K562 (cell line): Measurements from ENCODE around the gene TRIM31. TPM values are rescaled to one million over a fixed set of nuclear protein-coding genes. Genes with fewer than 3 reads are reported as not detected.
A peak's percentile ranks its signal among the peaks of the same experiment; 100 is the strongest.

Experiments used
- ATAC-seq: fragments of 200-7000 bp; cut with Tn5 transposase; 3 replicates; pipeline ENCODE4 v1.9.1; 2020; ENCODE audit warnings: moderate library complexity
- BruUV-seq: library from RNA; stranded (reverse); fragments of 400-500 nt; replicated peaks from 2 replicates; lab custom pipeline; 2021; lab: Mats Ljungman, UMichigan
- CTCF ChIA-PET: fragments of 300-600 bp; formaldehyde crosslinking; extraction: SDS; loops from one replicate; lab custom pipeline; 2021; ENCODE audit warnings: low intra/inter-chr PET ratio; lab: Yijun Ruan, JAX
- POLR2A ChIA-PET: fragments of 300-600, 350-650 bp; sonication (Branson Sonifier 250); formaldehyde crosslinking; extraction: SDS; loops from one replicate; lab custom pipeline; 2021; ENCODE audit warnings: antibody characterized with exemption, inconsistent platforms; lab: Yijun Ruan, JAX
- DNase-seq, 4 experiments: peaks; one replicate each; pipeline versions ENCODE4 v3.0.0 to v3.0.0-alpha.2; 2011 to 2018; ENCODE audit warnings: low spot score in 3 of 4, mixed read lengths in 3 of 4; ENCODE audit errors: extremely low read depth in 1 of 4
- FAIRE-seq: peaks from 2 replicates; lab custom pipeline; 2011; peaks lifted over from hg19 to GRCh38; lab: Jason Lieb, UNC
- H2AFZ ChIP-seq: 2 replicates; pipeline ENCODE4 v1.6.0; 2011; ENCODE audit warnings: low read depth, low read length, control low read depth, inconsistent platforms
- H3K27ac ChIP-seq: fragments of 200-600 bp; 3 replicates; pipeline ENCODE4 v1.8.0; 2011; ENCODE audit warnings: low read depth, mild to moderate bottlenecking, control low read depth, inconsistent platforms, low read length, moderate library complexity, mixed read lengths; ENCODE audit errors: extremely low read depth
- H3K27me3 ChIP-seq, 2 experiments: fragments of 300-600 bp in 1 of 2; 2 replicates in 1 of 2; 3 replicates in 1 of 2; pipeline versions ENCODE4 v1.6.0 to v1.8.0; 2011; ENCODE audit warnings: inconsistent platforms in 2 of 2, low read length in 2 of 2, mild to moderate bottlenecking in 1 of 2, mixed read lengths in 1 of 2, moderate library complexity in 1 of 2; ENCODE audit not compliant: control insufficient read depth in 2 of 2, insufficient read depth in 2 of 2
- H3K36me3 ChIP-seq: fragments of 300-600 bp; 3 replicates; pipeline ENCODE4 v1.8.0; 2011; ENCODE audit warnings: mild to moderate bottlenecking, low read length, inconsistent platforms; ENCODE audit not compliant: control insufficient read depth, insufficient read depth
- H3K4me1 ChIP-seq, 2 experiments: fragments of 200-600 bp in 1 of 2; replicated peaks in 1 of 2; 2 replicates in 1 of 2; 3 replicates in 1 of 2; pipeline versions ENCODE4 v1.5.1 to v1.8.0; 2011; ENCODE audit warnings: inconsistent platforms in 2 of 2, low read length in 2 of 2, mild to moderate bottlenecking in 1 of 2, mixed read lengths in 1 of 2, moderate library complexity in 1 of 2; ENCODE audit not compliant: control insufficient read depth in 2 of 2, insufficient read depth in 2 of 2
- H3K4me2 ChIP-seq: 2 replicates; pipeline ENCODE4 v1.6.1; 2011; ENCODE audit warnings: low read length, control low read depth, inconsistent platforms, mixed read lengths; ENCODE audit not compliant: insufficient read depth
- H3K4me3 ChIP-seq: fragments of 200-600 bp; sonication (generic), shearing (Covaris generic); 2 replicates; pipeline ENCODE4 v1.5.1; 2016; ENCODE audit warnings: control low read depth, inconsistent platforms
- H3K79me2 ChIP-seq: fragments of 200-600 bp; 3 replicates; pipeline ENCODE4 v1.8.0; 2011; ENCODE audit warnings: low read length, inconsistent platforms; ENCODE audit not compliant: control insufficient read depth, insufficient read depth
- H3K9ac ChIP-seq, 2 experiments: 2 replicates each; pipeline versions ENCODE4 v1.6.0 to v1.6.1; 2011; ENCODE audit warnings: low read depth in 2 of 2, low read length in 2 of 2, control low read depth in 1 of 2, inconsistent platforms in 1 of 2, mild to moderate bottlenecking in 1 of 2, mixed read lengths in 1 of 2; ENCODE audit not compliant: insufficient read depth in 1 of 2
- H3K9me1 ChIP-seq: one replicate; pipeline ENCODE4 v1.6.0; 2011; ENCODE audit warnings: inconsistent platforms, mild to moderate bottlenecking, low read length, moderate library complexity; ENCODE audit not compliant: control insufficient read depth, insufficient read depth
- H3K9me3 ChIP-seq: replicated peaks from 2 replicates; pipeline ENCODE4 v1.5.1; 2011; ENCODE audit warnings: low read depth, low read length, inconsistent platforms; ENCODE audit not compliant: control insufficient read depth, insufficient read depth
- H4K20me1 ChIP-seq: replicated peaks from 2 replicates; pipeline ENCODE4 v1.6.1; 2011; ENCODE audit warnings: low read length, inconsistent platforms, mixed read lengths; ENCODE audit not compliant: control insufficient read depth, insufficient read depth
- ARID1B ChIP-seq: fragments of 450-650 bp; IDR thresholded peaks from 2 replicates; pipeline ENCODE4 v1.6.1; 2016; ENCODE audit warnings: antibody characterized with exemption, mild to moderate bottlenecking, inconsistent platforms
- BRCA1 ChIP-seq, 2 experiments: fragments of 450-650 bp in 1 of 2; sonication (generic) in 1 of 2; formaldehyde crosslinking in 1 of 2; IDR thresholded peaks; 2 replicates each; pipeline versions ENCODE4 v1.5.0 to v1.6.1; 2017 to 2020; ENCODE audit warnings: mild to moderate bottlenecking in 1 of 2, missing genetic modification reagents in 1 of 2
- CREM ChIP-seq: IDR thresholded peaks from 2 replicates; pipeline ENCODE4 v1.6.1; 2014; ENCODE audit warnings: antibody characterized with exemption, low read depth
- IRF2 ChIP-seq: sonication (generic); formaldehyde crosslinking; IDR thresholded peaks from 2 replicates; pipeline ENCODE4 v1.8.1; 2022; ENCODE audit warnings: mild to moderate bottlenecking, missing genetic modification reagents
- NFATC3 ChIP-seq: fragments of 450-650 bp; IDR thresholded peaks from 2 replicates; pipeline ENCODE4 v1.6.1; 2017; ENCODE audit warnings: mild to moderate bottlenecking
- PHTF2 ChIP-seq: fragments of 250-450 bp; sonication (Bioruptor Pico); IDR thresholded peaks from 2 replicates; pipeline ENCODE4 v1.5.0; 2021; ENCODE audit warnings: mild to moderate bottlenecking
- SIN3B ChIP-seq: fragments of 450-650 bp; IDR thresholded peaks from 2 replicates; pipeline ENCODE4 v1.6.1; 2017; ENCODE audit warnings: low read depth, mild to moderate bottlenecking, moderate library complexity
- TFAM ChIP-seq: fragments of 250-450 bp; sonication (Bioruptor Pico); conservative IDR thresholded peaks from 2 replicates; pipeline ENCODE4 v1.5.0; 2021; ENCODE audit warnings: mild to moderate bottlenecking, moderate library complexity
- ZBED1 ChIP-seq: IDR thresholded peaks from 2 replicates; pipeline ENCODE4 v1.6.1; 2014
- WGBS: fragments of 100-300 bp; shearing (Covaris generic); methylation state at CpG from one replicate; pipeline ENCODE4 v1.1.6; 2016; ENCODE audit warnings: low coverage, mixed read lengths; ENCODE audit not compliant: insufficient coverage; ENCODE audit errors: missing lambda C conversion rate; 5-methylcytosine and 5-hydroxymethylcytosine counted together
- in situ Hi-C: fragments of 300-500 bp; cut with MboI; formaldehyde crosslinking; loops from 4 replicates; pipeline ENCODE4 v1.15.0; 2018; ENCODE audit warnings: inconsistent platforms, mixed read lengths
- intact Hi-C: fragments of 100-400 bp; cut with micrococcal nuclease; formaldehyde crosslinking; loops from 2 replicates; pipeline ENCODE4 v1.14.2; 2022
- polyA plus RNA-seq, 8 experiments: library from polyadenylated mRNA; depleted of rRNA in 4 of 8; stranded (reverse) in 5 of 8; unstranded in 3 of 8; fragments of >200 nt; fragmentation: Nextera tagmentation in 2 of 8; fragmentation: Illumina TruSeq in 1 of 8; extraction: Ambion mirVana in 2 of 8; extraction: Trizol in 1 of 8; gene quantifications; 2 replicates each; pipeline versions ENCODE4 v1.2.1 to v1.2.3, GENCODE V29; 2011 to 2014; ENCODE audit warnings: inconsistent platforms in 1 of 8, missing spikeins in 1 of 8
- total RNA-seq, 7 experiments: library from RNA; depleted of rRNA in 6 of 7; stranded (reverse); fragments of >200 nt in 6 of 7; fragmentation: Illumina TruSeq in 2 of 7; extraction: Trizol in 2 of 7; gene quantifications; 2 replicates each; pipeline versions ENCODE4 v1.2.1 to v1.2.3, GENCODE V29; 2011 to 2021; ENCODE audit warnings: low replicate concordance in 1 of 7
- TF ChIP-seq, protein P1 (sequence below): fragments of 450-650 bp; formaldehyde crosslinking; IDR thresholded peaks from 2 replicates; pipeline ENCODE4 v1.4.0; 2022; ENCODE audit warnings: mild to moderate bottlenecking, moderate library complexity
- TF ChIP-seq, protein P2 (sequence below): fragments of 450-650 bp; IDR thresholded peaks from 2 replicates; pipeline ENCODE4 v1.6.1; 2016; ENCODE audit warnings: mild to moderate bottlenecking
- TF ChIP-seq, protein P3 (sequence below): fragments of 250-450 bp; sonication (Bioruptor Pico); IDR thresholded peaks from 2 replicates; pipeline ENCODE4 v1.4.0; 2020; ENCODE audit warnings: mild to moderate bottlenecking, moderate library complexity
- TF ChIP-seq, protein P4 (sequence below): fragments of 150-350 bp; conservative IDR thresholded peaks from 2 replicates; pipeline ENCODE4 v1.6.1; 2014; ENCODE audit warnings: low read length

Gene TRIM31
- total and polyA plus RNA-seq, 9 of the 15 experiments (the other 6 are each of a cell fraction or from before 2014, with no cell fraction given), result not detected

DNA sequence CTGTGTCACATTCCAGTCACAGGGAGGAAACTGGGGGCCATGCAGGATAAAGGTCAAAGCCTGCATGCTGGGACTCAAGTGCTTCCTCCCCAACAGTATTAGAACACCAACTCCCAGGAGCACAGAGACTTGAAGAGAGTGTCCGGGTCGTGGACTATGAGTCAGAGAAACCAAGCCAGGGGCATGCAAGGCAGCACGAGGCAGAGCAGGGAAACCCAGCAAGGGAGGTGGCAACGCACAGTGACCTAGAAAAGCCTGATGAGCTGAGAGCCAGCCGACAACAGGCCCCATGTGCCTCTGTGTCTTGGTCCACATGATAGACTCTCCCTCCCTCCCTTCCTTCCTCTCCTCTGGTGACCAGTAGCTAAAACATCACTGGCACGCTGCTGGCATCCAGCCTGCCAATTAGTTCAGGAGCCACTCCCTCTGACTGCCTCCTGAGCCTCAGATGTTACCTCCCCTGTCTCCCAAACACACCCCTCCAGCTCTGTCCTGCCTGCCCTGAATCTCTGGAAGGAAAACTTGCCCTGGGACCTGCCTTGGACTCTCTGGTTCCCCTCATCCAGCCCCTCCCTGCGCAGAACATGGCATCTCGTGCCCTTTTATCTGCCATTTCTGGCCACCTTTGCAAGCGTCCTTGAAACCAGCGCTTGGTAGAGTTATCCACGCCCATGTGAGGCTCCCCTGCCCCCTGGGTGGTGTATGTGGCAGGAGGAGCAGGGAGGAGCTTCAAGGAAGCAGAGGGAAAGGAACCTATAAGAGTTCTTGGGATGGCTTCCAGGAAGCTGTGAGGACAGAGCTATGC lies 21.1 kb downstream of the TRIM31 start:
- CTCF ChIA-PET, result no interaction called here
- H3K79me2 ChIP-seq, result no peaks in the 10 kb centered on the region
- 2% methylated on average over 11 of the region's 11 CpGs for whole genome bisulfite sequencing
- H3K36me3 ChIP-seq, result no peaks in the 10 kb centered on the region
- H4K20me1 ChIP-seq, result no peaks in the 10 kb centered on the region
- H3K4me1 ChIP-seq, result peaks cover 0 to 6% of the 10 kb centered on the region in 2 experiments; a peak in 2 of 5 replicates
- H3K4me2 ChIP-seq, result no peak overlapping the region
- FAIRE-seq (no peak), ATAC-seq (no peak; the same call in 2 of the 3 replicates), DNase-seq (no peak)
- BruUV-seq, result no TSS peak
- H3K27ac ChIP-seq, result no peak overlapping the region
- no peak overlapping the region for H3K4me3 ChIP-seq
- H3K9ac ChIP-seq, result peak overlapping the region in 1 of 2 experiments; percentile 69; a peak in 1 of 4 replicates
- intact Hi-C loops (no loop called here), in situ Hi-C loops (no loop called here)
- H3K27me3 ChIP-seq, result peaks cover 21 to 24% of the 10 kb centered on the region in 2 experiments; a peak in 4 of 5 replicates
- H3K9me3 ChIP-seq, result no peaks in the 10 kb centered on the region
- H3K9me1 ChIP-seq, result no peaks in the 10 kb centered on the region
- POLR2A ChIA-PET, result interaction anchor here (0.6 to 0.7 kb wide), 2 partner anchors 10 to 387 kb away, joined by 3 read pairs; no protein-coding TSS in a partner anchor
- peak overlapping the region; percentile 33; the same call in 1 of the 2 replicates for H2AFZ ChIP-seq
- TF ChIP-seq, protein P1, sequence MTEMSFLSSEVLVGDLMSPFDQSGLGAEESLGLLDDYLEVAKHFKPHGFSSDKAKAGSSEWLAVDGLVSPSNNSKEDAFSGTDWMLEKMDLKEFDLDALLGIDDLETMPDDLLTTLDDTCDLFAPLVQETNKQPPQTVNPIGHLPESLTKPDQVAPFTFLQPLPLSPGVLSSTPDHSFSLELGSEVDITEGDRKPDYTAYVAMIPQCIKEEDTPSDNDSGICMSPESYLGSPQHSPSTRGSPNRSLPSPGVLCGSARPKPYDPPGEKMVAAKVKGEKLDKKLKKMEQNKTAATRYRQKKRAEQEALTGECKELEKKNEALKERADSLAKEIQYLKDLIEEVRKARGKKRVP, result no peak
- TF ChIP-seq, protein P2, sequence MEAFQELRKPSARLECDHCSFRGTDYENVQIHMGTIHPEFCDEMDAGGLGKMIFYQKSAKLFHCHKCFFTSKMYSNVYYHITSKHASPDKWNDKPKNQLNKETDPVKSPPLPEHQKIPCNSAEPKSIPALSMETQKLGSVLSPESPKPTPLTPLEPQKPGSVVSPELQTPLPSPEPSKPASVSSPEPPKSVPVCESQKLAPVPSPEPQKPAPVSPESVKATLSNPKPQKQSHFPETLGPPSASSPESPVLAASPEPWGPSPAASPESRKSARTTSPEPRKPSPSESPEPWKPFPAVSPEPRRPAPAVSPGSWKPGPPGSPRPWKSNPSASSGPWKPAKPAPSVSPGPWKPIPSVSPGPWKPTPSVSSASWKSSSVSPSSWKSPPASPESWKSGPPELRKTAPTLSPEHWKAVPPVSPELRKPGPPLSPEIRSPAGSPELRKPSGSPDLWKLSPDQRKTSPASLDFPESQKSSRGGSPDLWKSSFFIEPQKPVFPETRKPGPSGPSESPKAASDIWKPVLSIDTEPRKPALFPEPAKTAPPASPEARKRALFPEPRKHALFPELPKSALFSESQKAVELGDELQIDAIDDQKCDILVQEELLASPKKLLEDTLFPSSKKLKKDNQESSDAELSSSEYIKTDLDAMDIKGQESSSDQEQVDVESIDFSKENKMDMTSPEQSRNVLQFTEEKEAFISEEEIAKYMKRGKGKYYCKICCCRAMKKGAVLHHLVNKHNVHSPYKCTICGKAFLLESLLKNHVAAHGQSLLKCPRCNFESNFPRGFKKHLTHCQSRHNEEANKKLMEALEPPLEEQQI, result no peak
- no peak for TF ChIP-seq CREM
- TF ChIP-seq, protein P3, sequence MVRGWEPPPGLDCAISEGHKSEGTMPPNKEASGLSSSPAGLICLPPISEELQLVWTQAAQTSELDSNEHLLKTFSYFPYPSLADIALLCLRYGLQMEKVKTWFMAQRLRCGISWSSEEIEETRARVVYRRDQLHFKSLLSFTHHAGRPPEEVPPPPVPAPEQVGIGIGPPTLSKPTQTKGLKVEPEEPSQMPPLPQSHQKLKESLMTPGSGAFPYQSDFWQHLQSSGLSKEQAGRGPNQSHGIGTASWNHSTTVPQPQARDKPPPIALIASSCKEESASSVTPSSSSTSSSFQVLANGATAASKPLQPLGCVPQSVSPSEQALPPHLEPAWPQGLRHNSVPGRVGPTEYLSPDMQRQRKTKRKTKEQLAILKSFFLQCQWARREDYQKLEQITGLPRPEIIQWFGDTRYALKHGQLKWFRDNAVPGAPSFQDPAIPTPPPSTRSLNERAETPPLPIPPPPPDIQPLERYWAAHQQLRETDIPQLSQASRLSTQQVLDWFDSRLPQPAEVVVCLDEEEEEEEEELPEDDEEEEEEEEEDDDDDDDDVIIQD (CRISPR knock-in tag), result no peak
- TF ChIP-seq TFAM (CRISPR knock-in tag), result no peak
- no peak for TF ChIP-seq ZBED1
- TF ChIP-seq, protein P4, sequence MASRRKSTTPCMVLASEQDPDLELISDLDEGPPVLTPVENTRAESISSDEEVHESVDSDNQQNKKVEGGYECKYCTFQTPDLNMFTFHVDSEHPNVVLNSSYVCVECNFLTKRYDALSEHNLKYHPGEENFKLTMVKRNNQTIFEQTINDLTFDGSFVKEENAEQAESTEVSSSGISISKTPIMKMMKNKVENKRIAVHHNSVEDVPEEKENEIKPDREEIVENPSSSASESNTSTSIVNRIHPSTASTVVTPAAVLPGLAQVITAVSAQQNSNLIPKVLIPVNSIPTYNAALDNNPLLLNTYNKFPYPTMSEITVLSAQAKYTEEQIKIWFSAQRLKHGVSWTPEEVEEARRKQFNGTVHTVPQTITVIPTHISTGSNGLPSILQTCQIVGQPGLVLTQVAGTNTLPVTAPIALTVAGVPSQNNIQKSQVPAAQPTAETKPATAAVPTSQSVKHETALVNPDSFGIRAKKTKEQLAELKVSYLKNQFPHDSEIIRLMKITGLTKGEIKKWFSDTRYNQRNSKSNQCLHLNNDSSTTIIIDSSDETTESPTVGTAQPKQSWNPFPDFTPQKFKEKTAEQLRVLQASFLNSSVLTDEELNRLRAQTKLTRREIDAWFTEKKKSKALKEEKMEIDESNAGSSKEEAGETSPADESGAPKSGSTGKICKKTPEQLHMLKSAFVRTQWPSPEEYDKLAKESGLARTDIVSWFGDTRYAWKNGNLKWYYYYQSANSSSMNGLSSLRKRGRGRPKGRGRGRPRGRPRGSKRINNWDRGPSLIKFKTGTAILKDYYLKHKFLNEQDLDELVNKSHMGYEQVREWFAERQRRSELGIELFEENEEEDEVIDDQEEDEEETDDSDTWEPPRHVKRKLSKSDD, result no peak
- no peak for TF ChIP-seq PHTF2 (CRISPR knock-in tag)
- no peak for TF ChIP-seq SIN3B
- TF ChIP-seq IRF2 (CRISPR knock-in tag), result no peak
- no peak for TF ChIP-seq ARID1B
- TF ChIP-seq NFATC3, result no peak
- no peak for TF ChIP-seq BRCA1 (IDR thresholded peaks at IDR 0.05)
- no peak for TF ChIP-seq BRCA1 (CRISPR knock-in tag; IDR thresholded peaks at IDR 0.05)
